ENCODE measurements around the gene TTC9B.
A peak's percentile ranks its signal among the peaks of the same experiment; 100 is the strongest.
"Not testable (repeated sequence)": the region's sequence is repeated elsewhere in the genome, so short reads cannot be mapped to it uniquely, and the experiment has no call there.

The TTC9B gene

DNA sequence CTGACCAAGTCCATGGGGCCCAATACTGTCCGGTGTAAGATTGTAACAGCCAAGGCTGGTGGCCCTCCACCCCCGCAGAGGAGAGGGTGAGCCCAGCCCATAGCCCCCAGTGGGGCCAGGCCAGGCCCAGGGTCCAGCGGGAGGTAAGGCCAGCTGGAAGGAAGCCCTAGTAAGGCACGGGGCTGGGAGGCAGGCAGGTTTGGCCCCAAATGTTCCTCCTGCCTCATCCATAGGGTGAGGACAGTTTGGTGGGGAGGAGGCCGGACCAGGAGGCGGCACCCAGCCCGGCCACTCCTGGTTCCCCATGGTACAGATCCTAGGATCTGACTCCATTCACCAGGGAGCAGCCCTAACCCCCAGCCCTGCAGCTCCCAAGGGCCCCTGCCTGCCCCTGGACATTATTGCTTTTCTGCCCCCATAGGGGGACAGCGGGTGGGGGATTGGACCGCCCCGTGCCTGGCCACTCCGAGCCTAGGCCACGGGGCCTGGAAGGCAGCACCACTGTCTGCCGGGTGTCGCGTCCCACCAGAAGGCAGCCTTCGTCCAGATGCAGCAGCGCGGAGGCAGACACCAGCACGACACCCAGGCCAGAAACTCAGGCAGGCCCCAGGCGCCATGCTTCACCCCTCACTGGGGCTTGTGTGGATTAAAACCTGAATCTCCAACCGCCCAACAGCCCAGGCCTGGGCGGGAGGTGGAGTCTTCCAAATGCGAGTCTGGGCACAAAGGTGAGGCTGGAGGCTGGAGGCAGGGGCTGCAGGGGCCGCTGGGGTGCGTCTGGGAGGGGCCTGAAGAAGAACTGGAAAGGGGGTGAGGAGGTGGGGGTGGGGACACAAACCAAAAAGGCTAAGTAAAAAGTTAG lies 15.0 kb upstream of the TTC9B start:
- DNase-seq (ENCODE audit: low read depth): no peak

- DNase-seq (ENCODE audit: low read depth): no peak
Measured at GRCh38 chr19:40232479-40232878, 14.3 kb upstream of the TTC9B start.

GRCh38 chr19:40231544-40232424 lies 13.6 kb upstream of the TTC9B start:
- no peak for DNase-seq (ENCODE audit: low read depth)

DNA sequence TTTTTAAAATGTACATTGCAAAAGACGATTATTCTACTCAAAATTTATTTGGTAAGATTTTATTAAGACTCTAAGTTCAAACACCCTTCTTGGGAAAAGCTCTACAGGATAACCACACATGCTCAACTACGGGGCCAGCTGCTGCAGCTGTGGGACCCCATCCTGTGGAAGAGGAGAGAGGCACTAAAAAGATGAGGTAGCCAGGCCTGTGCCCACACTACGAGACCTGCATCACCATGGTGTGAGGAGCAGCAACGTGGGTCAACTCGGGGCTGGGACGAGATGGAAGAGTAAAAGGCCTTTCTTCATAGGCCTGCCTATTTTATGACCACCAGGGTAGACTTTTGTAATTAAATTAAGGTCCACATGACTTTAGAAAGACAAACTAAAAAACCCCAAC lies 12.9 kb upstream of the TTC9B start:
- DNase-seq (ENCODE audit: low read depth): no peak

DNA sequence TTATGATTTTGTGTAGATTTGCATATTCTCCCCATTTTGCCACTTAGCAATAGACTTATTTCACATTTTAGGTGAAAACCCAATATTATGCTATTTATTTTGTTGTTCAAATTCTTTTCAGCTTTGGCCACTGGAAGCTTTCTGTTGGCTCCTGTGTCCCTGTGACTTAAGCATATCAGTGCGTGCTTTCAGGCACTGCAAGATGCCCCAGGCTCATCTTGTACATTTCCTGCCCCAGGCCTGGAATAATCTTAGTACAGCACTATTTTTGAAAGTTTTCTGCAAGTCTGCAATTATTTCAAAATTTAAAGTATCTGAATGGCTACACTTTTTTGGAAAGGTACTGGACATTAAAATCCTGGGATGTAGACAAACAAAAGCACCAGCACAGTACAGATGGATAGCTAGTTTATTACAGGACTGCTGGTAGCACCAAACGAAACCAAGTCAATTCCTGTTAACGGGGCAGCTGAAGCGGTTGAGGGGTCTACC lies 11.8 kb upstream of the TTC9B start:
- DNase-seq (ENCODE audit: low read depth): no peak

GRCh38 chr19:40229484-40229883 lies 11.3 kb upstream of the TTC9B start:
- no peak for DNase-seq (ENCODE audit: low read depth)

DNA sequence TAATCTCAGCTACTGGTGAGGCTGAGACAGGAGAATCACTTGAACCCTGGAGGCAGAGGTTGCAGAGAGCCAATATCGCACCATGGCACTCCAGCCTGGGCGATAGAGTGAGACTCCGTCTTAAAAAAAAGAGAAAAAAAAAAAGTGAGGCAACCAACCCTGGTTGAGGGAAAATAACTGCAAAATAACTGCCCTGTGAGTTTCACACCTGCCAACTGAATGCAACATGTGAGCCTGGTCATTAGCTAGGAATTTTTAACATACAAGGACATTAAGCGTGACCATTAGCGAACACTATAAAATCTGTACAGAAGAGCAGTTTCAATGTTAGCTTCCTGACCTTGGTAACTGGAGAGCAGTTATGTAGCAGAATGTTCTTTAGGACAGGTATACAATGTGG lies 10.7 kb upstream of the TTC9B start:
- DNase-seq (ENCODE audit: low read depth): no peak

GRCh38 chr19:40228346-40228745 lies 10.2 kb upstream of the TTC9B start:
- DNase-seq (ENCODE audit: low read depth): no peak

GRCh38 chr19:40225440-40226305 lies 7.5 kb upstream of the TTC9B start:
- DNase-seq (ENCODE audit: low read depth): no peak

DNA sequence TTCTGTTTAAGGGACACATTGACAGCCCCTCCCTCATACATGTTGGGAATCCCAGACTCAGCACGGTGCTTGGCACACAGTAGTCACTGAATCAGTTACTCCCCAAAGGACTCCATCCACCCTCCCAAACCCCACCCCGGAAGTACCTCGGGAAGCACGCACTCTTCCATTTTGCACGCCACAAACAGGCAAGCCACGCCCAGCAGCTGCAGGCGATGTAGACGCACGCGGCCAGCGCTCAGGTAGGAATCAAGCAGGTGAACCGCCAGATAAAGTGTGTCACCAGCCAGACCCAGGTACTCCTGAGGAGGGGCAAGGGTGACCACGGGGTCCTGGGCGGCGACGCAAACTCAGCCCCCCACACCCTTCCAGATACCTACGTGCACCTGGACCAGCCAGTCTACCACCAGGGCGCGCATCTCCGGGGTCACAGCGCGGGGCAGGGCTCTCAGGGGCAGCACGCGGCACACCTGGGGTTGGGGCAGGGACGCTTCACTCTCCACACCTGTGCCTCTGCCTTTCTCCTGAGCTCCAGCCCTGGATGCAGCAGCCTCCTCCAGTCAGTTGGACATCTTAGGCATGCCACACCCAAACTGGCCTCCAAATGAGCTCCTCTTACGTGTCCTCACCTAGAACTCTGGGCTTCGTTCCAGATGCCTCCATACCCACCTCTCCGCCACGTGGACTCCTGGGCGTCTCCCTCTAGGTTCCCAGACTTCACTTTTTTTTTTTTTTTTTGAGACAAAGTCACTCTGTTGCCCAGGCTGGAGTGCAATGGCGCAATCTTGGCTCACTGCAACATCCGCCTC lies 6.4 kb upstream of the TTC9B start:
- no peak for DNase-seq (ENCODE audit: low read depth)

GRCh38 chr19:40223135-40223822 lies 5.1 kb upstream of the TTC9B start:
- no peak for DNase-seq (ENCODE audit: low read depth)

DNA sequence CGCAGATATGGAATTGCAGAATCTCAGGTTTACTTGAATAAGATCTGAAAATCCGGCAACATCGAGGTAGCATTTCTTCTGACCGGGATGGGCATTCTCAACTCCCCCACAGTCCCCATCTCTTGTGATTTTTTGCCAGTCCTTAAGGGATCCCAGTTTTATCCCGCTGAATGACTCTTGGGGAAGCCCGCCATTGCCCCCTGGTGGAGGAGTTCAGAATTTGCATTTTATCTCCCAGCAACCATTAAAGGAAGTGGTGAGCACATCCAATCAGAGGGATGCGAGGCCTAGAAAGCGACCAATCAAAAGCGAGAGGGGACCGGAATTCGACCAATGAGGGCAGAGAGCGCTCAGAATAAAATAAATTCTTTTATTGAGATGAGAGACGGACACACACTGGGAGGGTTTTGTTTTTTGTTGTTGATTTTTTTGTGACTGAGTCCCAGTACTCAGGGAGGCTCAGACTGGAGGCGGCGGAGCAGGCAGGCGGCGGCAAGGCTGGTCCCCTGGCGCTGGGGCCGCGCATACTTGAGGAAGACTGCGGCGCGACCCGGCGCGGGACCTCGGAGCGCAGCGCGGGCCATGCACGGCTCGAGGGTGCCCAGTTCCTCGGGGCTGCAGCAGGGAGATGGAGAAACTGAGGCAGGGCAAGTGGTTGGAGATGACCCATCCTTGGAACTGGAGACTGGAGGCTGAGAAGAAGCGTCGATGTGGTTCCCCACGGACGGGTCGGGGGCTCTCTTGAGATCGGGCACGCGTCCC lies 3.9 kb upstream of the TTC9B start:
- peak; percentile 64 for DNase-seq (ENCODE audit: low read depth)

DNA sequence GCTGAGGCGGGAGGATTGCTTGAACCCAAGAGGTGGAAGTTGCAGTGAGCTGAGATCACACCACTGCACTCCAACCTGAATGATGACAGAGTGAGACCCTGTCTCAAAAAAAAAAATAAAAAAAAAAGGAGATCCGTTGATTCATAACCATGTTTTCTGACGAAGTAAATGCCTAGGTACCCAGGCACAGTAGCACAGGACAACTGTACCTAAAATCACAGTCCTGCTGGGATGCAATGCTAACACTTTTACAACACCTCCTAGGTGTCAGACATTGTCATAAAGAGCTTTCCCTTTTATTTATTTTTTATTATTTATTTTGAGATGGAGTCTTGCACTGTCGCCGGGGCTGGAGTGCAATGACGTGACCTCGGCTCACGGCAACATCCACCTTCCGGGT lies 2.5 kb upstream of the TTC9B start:
- no peak for DNase-seq (ENCODE audit: low read depth)

- peak; percentile 30 for DNase-seq (ENCODE audit: low read depth)
Measured at GRCh38 chr19:40219721-40220276, 1.6 kb upstream of the TTC9B start.

GRCh38 chr19:40219029-40219428 lies 845 bp upstream of the TTC9B start:
- not testable (repeated sequence) for DNase-seq (ENCODE audit: low read depth)

DNA sequence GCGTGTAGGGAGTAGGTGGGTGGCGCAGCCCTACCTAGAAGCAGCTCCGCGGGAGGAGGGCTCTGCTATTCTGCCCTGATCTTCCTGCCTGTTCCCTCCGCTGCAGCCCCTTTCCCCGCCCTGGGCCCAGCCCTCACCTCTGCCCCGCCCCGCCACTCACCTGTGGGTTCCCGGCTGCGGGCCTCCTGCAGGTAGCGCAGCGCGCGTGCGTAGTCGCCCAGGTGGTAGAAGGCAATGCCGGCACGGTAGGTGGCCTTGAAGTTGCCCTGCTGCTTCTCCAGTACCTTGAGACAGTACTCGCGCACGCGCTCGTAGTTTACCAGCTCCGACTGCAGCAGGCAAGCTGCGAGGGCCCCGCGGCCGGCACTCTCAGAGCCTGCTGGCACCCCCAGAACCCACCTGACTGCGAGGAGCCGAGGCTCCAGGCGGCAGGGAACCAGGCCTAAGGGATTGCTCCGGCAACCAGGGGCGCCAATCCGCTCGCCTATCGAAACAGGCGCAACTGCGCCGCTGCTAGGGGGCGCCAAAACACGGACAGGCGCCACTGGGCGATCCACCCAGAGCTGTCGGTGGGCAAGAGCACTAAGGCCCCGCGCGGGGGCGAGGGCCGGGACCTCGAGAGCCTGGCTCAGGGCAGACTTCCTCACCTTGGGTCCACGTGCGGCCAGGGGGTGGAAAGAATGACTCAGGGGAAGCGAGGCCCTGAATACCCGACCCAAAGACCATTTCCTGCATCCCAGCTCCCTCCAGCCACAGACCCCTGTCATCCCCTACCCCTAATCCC lies 965 bp downstream of the TTC9B start:
- DNase-seq (ENCODE audit: low read depth): no peak

GRCh38 chr19:40216777-40217026 lies 1.5 kb downstream of the TTC9B start:
- DNase-seq (ENCODE audit: low read depth): no peak

DNA sequence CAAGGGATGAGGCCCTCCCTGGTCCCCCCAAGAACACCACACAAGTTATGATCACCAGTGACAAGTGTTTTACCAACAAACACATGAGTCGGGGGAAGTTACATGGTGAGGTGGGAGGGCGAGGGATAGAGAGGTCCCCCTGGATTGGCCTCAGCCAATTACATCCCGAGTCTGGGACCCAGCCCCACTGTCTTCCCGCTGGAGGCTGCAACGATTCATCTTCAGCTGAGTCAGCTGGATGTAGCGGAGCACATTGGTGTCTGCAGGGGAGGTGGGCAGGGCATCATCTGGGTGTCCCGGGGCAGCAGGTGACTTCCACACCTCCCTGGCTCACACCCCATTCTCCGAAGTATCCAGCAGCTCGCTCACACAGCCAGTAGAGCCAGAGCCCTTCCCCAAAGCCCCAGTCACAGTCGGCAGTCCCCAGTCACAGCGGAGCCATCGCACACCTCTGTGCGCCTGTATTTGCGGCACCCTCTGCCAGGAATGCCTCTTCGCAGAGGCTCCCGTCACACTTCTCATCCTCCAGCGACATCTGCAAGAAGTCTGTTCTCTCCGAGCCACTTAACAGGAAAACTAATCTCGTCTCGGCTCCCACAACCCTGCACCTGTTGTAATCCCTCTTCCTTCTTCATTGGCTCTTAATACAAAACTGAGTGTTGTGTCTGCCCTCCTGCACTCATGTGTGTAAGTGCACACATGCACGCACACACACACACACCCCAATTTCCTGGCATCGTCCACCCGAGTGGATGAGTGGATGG lies 2.0 kb downstream of the TTC9B start:
- DNase-seq (ENCODE audit: low read depth): no peak
